Stimulated activated CD4-positive, alpha-beta T cell treated with anti-CD3 and anti-CD28 coated beads, Interleukin-1b, Interleukin-23, amount 100 ng/mL, for 24 hours (primary cell): Measurements from ENCODE around the gene BMAL1.
A peak's percentile ranks its signal among the peaks of the same experiment; 100 is the strongest.

Experiments used
- DNase-seq, 4 experiments: peaks; one replicate each; pipeline ENCODE4 v3.0.0-alpha.2; 2020; ENCODE audit warnings: low read depth in 4 of 4, low spot score in 1 of 4

Gene BMAL1

DNA sequence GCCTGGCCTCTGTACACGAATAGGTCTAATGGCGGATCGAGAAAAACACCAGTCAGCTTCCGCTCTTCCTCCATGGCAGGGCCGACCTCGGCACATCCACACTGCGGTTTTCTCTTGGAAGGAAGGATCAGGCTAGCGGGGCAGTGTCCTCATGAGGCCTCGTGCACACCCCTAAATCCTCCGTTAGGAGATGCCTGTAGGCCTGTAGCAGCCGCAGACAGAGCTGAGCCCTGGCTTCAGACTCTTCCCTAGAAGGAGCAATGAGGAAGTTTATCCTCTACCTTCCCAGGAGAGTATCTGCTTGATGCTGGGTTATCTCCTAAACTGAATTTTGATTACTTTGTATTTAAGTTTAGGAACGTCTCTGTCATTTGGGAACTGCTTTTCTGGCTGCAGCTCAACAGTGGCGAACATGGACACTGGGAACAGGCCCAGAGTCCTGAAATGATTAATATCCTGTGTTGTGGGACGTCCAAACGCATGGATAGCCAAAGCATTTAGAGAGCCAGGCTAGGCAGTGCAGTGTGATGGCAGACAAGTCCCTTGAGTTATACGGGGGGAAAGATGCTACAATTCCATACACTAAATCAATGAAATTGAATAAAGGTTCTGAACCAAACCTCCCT is 16.5 kb upstream of the BMAL1 start:
- no peak for DNase-seq

DNA sequence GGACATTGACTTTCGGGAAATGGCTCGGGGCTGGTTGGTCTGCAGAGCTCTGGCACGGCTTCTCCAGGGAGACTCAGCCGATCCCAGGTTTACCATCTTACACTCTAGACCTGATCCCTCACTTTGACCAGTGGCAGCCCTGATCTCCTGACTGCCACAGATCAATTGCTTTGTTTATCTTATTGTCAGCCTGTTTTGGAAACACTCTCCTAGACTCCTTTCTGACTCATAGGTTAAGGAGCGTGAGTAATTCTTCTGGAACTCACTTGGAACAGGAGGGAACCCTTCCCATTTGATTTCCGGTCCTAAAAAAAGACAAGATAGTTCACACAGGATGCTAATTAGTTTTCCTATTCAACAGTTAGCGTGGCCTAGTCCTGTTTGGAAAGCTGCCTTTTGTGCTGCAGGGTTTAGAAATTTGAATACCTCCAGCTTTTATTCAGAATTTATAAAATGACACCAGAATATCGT is 16.0 kb upstream of the BMAL1 start:
- DNase-seq, result no peak

DNA sequence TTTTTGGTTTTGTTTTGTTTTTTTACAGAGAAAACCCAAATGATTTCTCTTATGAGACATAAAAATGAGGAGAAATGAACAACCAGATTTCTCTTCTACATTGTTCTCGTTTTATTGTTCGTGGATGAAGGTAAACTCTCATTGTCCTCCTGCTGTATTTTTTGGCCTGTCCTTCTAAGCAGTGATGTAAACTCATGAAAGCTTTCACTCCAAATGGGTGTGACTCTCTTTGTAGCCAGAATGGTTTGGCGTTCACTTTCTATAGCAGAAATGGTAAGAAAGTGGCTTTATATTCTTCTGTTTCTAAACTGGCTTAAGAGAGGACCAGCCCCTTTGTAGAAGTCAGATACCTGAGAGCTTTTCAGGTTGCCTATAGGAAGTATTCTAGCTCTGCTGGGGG is 15.5 kb upstream of the BMAL1 start:
- DNase-seq, result no peak

DNA sequence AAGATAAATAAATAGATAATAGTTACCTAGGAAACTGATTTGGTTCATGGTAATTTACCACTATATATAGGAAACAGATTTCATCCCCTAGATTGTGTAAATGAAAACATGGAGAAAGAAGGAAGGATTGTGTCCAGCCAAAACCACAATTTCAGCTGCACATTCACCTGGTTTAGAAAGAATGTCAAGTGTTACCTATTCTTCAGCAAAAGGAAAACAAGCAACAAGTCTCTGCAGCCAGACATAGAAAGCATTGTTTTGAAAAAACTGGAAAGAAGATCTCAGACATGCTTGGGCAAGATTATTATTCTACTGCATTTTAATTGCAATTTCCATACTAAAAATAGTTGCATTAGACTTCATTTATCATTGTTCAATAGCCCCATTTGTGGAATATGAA is 8.8 kb upstream of the BMAL1 start:
- no peak for DNase-seq

DNA sequence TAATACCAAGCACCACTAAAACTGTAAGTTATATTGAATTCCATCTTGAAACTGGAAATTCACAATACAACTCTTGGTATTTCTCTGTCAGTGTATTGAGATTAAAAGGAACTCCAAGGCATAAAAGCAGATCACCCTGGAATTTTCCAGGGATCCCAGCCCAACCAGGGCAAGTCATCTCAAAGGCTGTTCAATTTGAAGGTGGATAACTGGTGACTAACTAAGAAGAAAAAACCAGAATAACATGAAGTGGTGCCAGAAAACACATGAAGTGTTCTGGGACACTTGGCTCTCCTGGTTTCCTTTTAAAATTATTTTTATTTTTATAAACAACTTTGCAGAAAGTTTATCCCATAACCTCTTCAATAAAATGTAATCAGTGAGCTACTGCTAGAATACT is 7.8 kb upstream of the BMAL1 start:
- no peak for DNase-seq

DNA sequence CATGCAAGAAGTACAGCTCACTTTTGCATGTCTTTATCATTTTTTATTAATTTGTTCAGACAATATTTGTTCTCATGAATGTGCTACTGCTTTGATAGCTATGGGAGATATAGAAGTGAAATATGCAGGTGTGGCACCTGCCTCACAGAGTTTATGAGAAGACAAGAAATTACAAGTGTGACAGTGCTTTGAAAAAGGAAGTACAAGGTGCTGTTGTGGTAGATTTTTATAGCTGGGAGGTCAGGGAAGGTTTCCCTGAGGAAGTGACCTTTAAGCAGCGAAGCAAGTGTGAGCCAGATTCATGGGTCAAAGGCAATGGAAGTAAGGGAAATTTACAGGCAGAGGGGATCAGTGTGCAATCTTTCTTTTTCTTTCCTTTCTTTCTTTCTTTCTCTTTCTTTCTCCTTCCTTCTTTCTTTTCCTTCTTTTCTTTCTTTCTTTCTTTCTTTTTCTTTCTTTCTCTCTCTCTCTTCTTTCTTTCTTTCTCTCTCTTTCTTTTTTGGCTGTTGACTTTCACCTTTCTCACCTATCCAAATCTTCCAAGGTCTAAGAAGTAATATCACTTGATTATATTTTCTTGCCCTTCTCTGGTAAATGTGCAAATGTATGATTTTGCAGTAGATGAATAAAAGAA is 6.4 kb upstream of the BMAL1 start:
- DNase-seq, result no peak

DNA sequence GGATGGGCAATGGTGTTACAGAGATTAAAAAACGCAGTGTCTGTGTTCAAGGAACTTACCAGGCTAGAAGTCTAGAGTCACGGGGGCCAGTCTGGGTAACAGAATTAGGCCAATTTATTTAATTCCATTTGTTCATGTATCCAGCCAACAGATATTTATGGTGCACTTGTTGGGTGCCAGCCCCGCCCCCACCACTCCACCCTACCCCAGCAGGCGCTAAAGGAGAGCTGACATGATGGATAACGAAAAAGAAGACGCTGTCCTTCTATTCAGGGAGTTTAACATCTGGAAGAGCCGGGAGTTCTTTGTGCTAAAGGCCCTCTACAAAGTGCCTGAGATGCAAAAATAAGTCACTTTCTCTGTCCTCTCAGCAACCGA is 1.1 kb upstream of the BMAL1 start:
- DNase-seq, result no peak

DNA sequence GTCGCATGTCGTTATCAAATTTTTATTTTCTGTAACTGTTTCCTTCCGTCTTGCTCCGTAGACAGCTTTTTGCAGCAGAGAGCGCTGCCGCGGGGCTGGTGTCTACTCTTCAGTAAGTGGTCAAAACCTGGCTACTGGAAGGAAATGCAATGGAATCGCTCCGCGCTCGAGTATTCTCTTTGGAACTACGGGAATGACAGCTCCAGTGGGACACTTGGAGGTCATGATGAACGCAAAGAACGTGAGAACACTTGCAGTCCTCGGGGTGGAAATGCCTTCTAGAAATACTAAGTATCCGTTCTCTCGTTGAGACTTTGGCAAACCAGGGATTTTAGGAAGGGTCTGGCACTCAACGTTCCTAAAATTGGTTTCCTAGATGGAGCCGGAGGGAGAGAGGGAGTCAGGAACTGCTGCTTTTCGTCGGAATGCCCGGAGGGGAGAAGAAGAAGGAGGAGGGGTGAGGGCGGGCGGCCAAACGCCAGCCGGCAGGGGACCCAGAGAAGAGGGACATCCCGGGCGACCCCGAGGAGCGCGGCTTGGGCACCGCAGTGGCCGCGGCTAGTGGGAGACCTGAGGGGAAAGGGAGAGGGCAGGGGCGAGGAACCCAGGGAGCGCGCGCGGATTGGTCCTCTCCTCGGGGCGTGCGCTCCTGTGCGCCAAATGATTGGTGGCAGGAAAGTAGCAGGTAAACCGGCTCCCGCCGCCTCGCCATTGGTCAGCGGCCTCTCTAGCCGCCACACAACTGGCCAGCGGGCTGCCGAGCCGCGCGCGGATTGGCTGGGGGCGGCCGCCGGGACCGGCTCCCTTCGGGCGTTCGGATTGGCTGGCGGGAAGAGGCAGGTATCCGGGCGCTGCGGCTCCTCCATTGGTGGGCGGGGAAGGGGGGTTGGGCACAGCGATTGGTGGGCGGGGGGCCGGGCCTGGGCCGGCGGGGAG is 490 bp upstream of the BMAL1 start:
- peak; percentile 89 to 95 (median 92) for DNase-seq

DNA sequence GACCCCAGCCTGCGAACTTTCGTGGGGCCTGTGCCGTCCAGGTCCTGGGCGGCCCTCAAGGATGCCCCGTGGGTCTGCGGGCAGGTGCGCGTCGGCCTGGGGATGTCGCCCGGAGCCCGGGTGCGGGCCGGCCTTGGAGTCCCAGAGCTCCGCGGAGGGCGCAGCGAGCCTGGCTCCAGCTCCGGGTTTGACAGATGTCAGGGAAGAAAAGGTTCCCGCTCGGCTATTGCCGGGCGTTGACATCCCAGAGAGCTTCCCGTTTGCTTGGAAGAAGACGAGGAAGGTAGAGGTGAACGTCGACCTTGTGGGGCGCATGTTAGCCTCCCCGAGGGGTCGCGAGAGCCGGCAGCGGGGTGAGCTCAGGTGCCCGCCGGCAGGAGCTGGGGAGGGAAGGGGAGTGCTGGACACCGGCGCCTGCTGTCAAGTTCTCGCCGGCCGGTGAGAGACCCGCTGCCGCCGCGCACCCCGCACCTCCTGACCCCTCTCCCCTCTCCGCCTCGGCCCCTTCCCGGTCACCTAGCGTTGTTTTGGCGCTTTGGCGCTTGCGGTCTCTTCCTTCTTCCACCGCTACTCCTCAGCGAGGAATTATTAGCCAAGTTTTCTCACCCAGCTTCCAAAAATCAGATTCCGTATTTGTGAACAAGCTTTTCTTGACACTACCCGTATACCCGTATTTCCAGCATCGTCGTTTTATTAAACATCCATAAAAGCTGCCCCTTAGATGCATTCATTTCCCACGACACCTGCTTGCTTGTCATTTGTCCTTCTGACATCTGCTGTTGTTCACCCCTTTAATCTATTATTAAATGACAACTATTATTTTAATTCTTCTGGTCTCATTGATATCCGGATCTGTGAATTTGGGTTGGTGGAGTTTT is 1.3 kb downstream of the BMAL1 start:
- DNase-seq, result no peak

DNA sequence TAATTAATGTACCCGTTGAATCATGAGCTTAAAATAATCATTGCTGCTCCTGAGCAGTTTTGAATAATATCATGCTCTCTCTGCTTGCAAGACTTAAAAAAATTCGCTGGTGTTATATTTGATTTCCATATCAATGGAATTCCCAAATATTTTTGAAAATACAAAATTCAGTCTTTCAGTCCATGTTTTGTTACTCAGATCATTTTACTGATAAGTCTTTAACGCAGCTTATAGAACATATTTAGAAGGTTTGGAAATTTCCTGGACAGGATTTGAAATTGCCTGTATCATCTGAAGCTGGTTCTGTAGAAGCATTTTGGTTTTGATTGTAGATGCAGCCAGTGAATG is 1.9 kb downstream of the BMAL1 start:
- DNase-seq, result no peak

DNA sequence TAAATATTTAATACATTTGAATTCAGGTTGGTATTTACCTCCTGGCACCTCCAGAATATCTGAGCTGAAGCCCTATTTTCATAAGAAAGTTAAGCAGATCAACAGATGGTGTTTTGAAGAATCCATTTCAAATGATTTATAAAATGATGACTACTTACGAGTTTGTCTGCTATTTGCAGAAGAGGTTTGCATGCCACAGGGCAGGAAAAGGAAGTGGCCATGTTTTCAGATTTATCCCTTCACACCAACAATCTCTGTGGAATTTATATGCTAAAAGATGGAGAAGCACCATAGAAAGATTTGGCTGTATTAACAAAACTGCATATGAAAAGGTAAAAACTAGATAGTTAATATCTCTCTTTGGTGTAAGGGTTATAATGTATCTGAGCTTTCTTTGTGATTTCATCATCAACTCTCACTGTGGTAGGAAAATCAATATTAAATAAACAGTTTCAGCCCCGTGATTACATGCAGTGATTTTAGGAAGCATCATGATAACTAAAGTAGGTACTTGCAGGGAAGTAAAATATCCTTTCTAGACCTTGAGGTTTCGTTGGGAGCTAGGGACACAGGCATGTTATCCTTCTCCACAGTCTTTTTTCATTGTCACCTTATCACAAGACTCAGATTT is 2.6 kb downstream of the BMAL1 start:
- no peak for DNase-seq

DNA sequence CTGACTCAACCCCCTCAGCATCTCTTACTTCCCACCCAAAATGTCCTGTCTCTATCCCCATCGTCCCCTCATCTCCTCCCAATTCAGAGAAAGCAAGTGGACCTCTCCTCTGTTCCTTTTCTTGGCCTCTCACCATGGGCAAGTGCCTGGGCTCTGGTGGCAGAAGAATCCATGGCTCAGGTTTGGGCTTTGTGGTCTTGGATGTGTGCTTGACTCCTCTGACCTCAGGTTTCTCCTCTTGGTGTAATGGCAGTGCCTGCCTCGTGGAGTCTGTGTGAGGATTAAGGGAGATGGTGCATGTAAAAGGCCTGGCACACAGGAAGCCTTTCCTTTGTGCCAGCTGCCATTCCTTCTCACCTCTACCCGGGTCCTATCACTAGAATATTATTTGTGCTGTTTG is 3.2 kb downstream of the BMAL1 start:
- DNase-seq, result no peak

DNA sequence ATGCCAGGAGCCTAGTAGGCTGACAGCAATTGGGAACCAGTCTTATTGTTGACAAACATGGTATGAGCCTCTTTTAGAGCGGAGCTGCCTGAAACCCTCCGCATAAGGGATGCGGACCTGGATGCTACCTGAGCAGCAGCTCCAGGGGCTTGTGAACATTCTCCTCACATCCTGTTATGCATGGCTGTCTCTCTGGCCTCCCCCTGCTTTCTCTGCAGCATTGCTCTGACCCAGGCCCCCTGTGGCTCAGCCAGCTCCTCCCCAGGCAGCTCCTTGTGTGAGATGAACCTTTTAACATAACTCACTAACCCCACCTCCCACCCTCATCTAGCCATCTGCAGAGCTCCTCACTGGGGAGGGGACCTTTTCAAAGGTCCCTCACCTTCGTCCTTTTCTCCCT is 6.0 kb downstream of the BMAL1 start:
- no peak for DNase-seq

DNA sequence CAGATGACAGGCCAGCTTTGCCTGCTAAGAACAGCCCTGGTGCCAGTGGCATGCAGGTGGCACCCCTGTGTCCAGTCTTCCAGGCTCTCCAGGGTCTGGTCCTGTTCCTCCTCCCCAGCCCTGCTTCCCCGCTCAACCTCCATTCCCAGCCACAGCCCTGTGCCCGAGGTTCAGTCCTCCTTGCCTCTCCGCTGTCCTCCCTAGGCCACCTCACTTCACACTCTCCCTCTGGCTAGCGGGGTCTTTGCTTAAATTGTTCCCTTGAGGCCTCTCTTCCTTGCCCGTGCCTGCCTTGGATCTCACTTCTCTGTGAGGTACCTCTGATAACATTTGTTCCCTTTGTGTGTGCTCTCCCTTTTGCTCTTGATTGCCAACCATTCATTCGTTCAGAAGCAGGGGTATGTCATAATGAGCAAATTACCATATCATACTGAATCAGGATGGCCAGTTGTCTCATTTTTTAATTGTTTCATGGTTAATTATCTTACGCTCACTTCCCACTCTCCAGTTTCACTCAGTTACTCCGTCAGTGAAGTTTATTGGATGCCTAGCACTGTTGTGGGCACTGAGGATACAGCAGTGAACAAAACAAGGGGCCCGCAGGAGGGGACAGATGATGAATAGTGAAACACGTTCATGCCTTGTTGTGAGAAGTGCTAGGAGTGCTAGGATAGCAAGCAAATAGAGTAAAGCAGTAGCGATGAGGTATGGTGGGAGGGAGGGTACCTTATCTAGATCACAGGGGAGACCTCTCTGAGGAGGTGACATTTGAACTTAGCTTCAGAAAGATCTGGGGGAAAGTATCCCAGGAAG is 7.4 kb downstream of the BMAL1 start:
- no peak for DNase-seq

DNA sequence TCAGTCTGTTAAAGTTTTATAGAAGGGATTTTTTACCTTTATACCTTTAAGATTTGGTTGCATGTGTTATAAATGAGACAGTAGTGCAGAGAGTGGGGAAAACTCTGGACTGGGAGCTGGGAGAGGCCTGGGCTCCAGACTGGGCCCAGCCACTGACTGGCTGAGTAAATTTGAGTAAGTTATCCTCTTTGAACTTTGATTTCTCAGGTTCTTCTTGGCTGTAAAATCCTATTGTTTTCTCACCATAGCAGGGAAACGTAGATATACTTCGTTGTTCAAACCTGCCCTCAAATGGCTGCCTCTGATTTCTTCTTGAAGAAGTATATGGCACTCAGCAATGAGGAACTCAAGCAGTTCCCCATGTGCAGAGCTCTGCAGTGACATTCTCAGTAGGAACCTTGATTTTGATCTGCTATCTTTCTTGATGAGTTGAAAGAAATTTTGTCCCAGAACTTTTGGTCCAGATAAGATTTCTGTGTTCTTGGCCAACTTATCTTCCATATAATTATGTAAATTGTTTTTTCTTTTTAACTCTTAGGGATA is 8.8 kb downstream of the BMAL1 start:
- no peak for DNase-seq

DNA sequence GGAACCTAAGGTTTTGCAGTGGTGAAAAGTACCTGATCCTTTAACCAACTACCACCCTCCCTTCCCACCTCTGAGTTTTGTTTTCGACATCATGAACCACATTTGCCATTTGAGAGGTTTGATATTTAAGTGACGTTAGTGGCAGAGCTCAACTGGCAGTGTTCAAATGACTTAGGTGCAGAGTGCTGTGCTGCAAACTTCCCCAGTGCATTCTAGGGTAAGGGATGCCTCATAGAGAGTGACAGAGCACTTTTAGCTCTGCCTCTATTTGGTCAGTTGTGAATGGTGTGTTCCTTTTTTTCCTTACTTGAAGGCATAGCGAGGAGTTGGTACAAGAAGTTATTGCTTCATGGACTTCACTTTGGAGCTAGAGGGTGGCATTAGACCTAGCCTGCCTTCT is 9.4 kb downstream of the BMAL1 start:
- DNase-seq, result no peak

DNA sequence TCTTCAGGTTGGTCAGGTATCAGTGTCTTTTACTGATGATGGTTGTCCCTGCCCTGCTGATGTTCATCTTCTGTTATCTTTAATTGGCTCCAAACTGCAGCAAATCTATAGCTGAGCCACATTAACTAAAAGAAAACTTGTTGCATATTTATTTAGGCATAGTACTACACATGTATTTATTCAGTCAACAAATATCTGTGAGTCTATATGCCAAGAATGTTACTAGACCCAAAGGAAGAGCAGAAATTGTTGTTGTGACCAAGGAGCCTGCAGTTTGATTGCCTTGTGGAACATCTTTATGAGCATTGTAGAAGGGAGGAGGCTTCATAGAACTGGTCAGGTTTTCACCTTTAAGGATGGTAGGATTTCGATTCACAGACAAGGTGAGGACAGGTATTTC is 10.1 kb downstream of the BMAL1 start:
- no peak for DNase-seq

DNA sequence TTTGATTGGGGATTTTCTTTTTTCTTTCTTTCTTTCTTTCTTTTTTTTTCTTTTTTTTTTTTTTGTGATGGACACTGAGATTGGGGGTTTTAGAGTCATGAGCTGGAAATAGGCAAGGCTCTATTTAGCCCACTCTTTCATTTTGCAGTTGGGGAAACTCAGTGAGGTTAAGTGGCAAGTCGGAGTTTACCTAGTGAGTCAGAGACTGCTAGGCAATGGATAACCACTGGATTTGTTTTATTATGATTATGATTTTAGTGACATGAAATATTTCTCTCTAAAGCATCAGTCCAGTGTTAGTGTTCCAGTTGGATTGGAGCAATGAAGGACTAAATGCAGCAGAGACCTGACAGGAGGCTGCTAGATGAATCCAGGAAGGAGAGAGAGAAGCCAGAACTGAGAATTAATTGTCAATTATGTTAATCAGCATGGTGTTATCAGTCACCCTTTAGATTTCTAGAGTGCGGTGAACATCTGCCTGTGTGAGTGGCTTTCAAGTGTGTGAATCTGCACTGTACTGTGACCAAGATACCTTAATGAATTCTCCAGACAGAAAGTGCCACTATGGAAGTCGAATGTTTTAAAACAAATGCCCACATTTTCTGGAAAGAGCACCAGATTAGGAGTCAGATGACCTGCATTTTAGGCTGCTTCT is 10.9 kb downstream of the BMAL1 start:
- no peak for DNase-seq

DNA sequence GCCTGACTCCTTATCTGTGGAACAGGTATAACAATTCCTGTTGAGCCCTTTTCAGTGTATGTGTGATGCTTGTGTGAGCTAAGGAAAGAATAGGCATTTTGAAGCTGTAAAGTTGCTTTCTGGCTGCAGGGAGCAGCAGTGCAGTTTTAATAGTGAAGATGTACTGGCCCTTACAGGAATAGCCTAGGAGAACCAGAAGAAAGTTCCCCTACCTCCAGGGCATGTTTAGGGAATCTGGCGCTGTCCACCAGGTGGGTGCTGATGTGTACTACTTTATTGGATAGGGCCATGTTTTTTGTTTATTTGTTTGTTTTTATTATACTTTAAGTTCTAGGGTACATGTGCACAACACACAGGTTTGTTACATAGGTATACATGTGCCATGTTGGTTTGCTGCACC is 11.5 kb downstream of the BMAL1 start:
- no peak for DNase-seq
